HepG2 (cell line): Measurements from ENCODE around the gene PTPRC. TPM values are rescaled to one million over a fixed set of nuclear protein-coding genes. Genes with fewer than 3 reads are reported as not detected.

Source experiments
- AGO1 ChIP-seq: fragments of 200-400 bp; formaldehyde crosslinking; IDR thresholded peaks from 2 replicates; pipeline ENCODE4 v1.6.1; 2017; ENCODE audit warnings: mild to moderate bottlenecking, low read depth, low read length, moderate library complexity; ENCODE audit not compliant: poor library complexity, severe bottlenecking
- HES4 ChIP-seq: sonication (generic); formaldehyde crosslinking; IDR thresholded peaks from 2 replicates; pipeline ENCODE4 v1.9.0; 2021; ENCODE audit warnings: mild to moderate bottlenecking, missing genetic modification reagents, borderline replicate concordance
- KLF13 ChIP-seq: sonication (generic); formaldehyde crosslinking; IDR thresholded peaks from 2 replicates; pipeline ENCODE4 v1.4.0; 2020; ENCODE audit warnings: mild to moderate bottlenecking, missing genetic modification reagents
- ZNF20 ChIP-seq: sonication (generic); formaldehyde crosslinking; IDR thresholded peaks from 2 replicates; pipeline ENCODE4 v1.4.0; 2020; ENCODE audit warnings: mild to moderate bottlenecking, moderate library complexity, missing genetic modification reagents
- ZNF326 ChIP-seq: sonication (generic); formaldehyde crosslinking; IDR thresholded peaks from 2 replicates; pipeline ENCODE4 v1.4.0; 2020; ENCODE audit warnings: missing genetic modification reagents, borderline replicate concordance
- polyA plus RNA-seq, 8 experiments: library from polyadenylated mRNA; depleted of rRNA in 3 of 8; stranded (reverse) in 7 of 8; unstranded in 1 of 8; fragments of >200 nt; fragmentation: Illumina TruSeq in 4 of 8; extraction: Trizol in 4 of 8; gene quantifications; 2 replicates each; pipeline versions ENCODE4 v1.2.1 to v1.2.3, GENCODE V29; 2011 to 2016; ENCODE audit warnings: low read depth in 4 of 8, missing spikeins in 1 of 8, mixed read lengths in 1 of 8; ENCODE audit not compliant: insufficient read depth in 1 of 8
- total RNA-seq, 5 experiments: library from RNA; depleted of rRNA; stranded (reverse); fragments of >200 nt; fragmentation: Illumina TruSeq; extraction: Trizol; gene quantifications; 2 replicates each; pipeline ENCODE4 v1.2.3, GENCODE V29; 2016; ENCODE audit warnings: low read depth in 1 of 5
- TF ChIP-seq, protein P1 (sequence below), 2 experiments: fragments of 450-650 bp in 1 of 2; sonication (generic) in 1 of 2; formaldehyde crosslinking in 1 of 2; IDR thresholded peaks; 2 replicates each; pipeline versions ENCODE4 v1.6.1 to v1.8.0; 2016 to 2022; ENCODE audit warnings: antibody characterized with exemption in 1 of 2, mild to moderate bottlenecking in 1 of 2, missing genetic modification reagents in 1 of 2
- TF ChIP-seq, protein P2 (sequence below): sonication (generic); formaldehyde crosslinking; IDR thresholded peaks from 2 replicates; pipeline ENCODE4 v1.9.0; 2021; ENCODE audit warnings: missing genetic modification reagents, borderline replicate concordance
- TF ChIP-seq, protein P3 (sequence below): sonication (generic); formaldehyde crosslinking; IDR thresholded peaks from 2 replicates; pipeline ENCODE4 v1.4.0; 2020; ENCODE audit warnings: missing genetic modification reagents
- TF ChIP-seq, protein P4 (sequence below): IDR thresholded peaks from 2 replicates; pipeline ENCODE4 v1.6.1; 2012; ENCODE audit warnings: low read depth, low read length, improper control_type of control experiment

PTPRC gene
- total and polyA plus RNA-seq, 2 of the 13 experiments (the other 11 are each of a cell fraction or from before 2014, with no cell fraction given) = not detected

DNA sequence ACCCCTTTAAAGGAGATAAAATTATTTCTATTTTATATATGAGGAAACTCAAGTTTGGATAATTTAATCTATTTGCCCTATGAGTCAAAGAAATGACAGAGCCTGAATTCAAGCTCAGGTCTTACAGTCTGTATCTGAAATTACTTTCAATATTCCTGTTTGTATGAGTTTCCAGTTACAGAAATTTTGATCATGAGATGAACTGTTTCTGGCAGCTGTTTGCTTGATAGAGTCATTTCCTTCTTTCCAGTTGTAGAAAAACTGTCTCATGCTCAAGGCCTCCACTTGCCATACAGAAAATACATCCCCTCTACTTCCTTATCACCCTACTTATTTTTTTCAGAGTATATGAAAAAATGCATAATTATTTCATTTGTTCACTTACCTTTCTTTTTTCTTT, 87.6 kb downstream of the PTPRC start (continued):
- TF ChIP-seq, protein P1, sequence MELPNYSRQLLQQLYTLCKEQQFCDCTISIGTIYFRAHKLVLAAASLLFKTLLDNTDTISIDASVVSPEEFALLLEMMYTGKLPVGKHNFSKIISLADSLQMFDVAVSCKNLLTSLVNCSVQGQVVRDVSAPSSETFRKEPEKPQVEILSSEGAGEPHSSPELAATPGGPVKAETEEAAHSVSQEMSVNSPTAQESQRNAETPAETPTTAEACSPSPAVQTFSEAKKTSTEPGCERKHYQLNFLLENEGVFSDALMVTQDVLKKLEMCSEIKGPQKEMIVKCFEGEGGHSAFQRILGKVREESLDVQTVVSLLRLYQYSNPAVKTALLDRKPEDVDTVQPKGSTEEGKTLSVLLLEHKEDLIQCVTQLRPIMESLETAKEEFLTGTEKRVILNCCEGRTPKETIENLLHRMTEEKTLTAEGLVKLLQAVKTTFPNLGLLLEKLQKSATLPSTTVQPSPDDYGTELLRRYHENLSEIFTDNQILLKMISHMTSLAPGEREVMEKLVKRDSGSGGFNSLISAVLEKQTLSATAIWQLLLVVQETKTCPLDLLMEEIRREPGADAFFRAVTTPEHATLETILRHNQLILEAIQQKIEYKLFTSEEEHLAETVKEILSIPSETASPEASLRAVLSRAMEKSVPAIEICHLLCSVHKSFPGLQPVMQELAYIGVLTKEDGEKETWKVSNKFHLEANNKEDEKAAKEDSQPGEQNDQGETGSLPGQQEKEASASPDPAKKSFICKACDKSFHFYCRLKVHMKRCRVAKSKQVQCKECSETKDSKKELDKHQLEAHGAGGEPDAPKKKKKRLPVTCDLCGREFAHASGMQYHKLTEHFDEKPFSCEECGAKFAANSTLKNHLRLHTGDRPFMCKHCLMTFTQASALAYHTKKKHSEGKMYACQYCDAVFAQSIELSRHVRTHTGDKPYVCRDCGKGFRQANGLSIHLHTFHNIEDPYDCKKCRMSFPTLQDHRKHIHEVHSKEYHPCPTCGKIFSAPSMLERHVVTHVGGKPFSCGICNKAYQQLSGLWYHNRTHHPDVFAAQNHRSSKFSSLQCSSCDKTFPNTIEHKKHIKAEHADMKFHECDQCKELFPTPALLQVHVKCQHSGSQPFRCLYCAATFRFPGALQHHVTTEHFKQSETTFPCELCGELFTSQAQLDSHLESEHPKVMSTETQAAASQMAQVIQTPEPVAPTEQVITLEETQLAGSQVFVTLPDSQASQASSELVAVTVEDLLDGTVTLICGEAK (IDR thresholded peaks at IDR 0.05) = no peak
- TF ChIP-seq, protein P1 (CRISPR knock-in tag; IDR thresholded peaks at IDR 0.05) = no peak
- no peak for TF ChIP-seq KLF13 (CRISPR knock-in tag)
- TF ChIP-seq, protein P2, sequence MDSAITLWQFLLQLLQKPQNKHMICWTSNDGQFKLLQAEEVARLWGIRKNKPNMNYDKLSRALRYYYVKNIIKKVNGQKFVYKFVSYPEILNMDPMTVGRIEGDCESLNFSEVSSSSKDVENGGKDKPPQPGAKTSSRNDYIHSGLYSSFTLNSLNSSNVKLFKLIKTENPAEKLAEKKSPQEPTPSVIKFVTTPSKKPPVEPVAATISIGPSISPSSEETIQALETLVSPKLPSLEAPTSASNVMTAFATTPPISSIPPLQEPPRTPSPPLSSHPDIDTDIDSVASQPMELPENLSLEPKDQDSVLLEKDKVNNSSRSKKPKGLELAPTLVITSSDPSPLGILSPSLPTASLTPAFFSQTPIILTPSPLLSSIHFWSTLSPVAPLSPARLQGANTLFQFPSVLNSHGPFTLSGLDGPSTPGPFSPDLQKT (CRISPR knock-in tag) = no peak
- TF ChIP-seq HES4 (CRISPR knock-in tag) = no peak
- TF ChIP-seq, protein P3, sequence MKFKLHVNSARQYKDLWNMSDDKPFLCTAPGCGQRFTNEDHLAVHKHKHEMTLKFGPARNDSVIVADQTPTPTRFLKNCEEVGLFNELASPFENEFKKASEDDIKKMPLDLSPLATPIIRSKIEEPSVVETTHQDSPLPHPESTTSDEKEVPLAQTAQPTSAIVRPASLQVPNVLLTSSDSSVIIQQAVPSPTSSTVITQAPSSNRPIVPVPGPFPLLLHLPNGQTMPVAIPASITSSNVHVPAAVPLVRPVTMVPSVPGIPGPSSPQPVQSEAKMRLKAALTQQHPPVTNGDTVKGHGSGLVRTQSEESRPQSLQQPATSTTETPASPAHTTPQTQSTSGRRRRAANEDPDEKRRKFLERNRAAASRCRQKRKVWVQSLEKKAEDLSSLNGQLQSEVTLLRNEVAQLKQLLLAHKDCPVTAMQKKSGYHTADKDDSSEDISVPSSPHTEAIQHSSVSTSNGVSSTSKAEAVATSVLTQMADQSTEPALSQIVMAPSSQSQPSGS = no peak
- TF ChIP-seq, protein P4, sequence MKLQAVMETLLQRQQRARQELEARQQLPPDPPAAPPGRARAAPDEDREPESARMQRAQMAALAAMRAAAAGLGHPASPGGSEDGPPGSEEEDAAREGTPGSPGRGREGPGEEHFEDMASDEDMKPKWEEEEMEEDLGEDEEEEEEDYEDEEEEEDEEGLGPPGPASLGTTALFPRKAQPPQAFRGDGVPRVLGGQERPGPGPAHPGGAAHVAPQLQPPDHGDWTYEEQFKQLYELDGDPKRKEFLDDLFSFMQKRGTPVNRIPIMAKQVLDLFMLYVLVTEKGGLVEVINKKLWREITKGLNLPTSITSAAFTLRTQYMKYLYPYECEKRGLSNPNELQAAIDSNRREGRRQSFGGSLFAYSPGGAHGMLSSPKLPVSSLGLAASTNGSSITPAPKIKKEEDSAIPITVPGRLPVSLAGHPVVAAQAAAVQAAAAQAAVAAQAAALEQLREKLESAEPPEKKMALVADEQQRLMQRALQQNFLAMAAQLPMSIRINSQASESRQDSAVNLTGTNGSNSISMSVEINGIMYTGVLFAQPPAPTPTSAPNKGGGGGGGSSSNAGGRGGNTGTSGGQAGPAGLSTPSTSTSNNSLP = no peak
- TF ChIP-seq AGO1 = no peak
- no peak for TF ChIP-seq ZNF326 (CRISPR knock-in tag)
- no peak for TF ChIP-seq ZNF20 (CRISPR knock-in tag)
